Measurements from ENCODE around the gene DOCK10.

Gene DOCK10

DNA sequence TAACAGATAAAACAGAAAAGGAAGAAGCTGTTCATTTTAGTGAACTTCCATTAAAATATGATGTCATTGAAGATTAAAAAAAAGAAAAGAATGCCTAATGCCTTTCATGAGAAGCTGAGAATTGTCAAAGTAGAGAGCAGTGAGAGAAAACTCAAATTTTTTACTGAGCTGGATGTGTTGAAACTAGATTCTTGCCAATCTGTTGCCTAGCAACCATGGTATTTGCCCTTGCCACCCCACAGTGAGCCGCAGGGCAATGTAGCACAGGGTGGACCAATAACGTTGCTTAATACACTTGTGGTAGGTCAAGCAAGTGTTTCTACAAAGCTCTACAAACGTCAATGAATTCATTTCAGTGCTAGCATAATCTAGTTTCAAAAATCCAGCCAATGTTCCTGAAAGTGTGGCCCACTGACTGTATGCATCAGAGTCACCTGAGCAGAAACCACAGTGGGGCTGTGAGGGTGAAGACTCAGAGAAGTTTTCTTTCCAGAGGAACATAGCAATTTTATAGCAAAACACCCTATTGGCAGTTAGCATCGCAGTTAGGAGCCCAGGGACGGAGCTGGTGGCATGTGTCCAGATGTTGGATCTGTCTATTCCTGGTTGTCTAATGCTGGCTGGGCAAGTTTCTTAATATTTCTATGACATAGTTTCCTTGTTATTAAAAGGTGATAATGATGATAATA, 132.2 kb downstream of the DOCK10 start:
- DNase-seq = peak; percentile 64

GRCh38 chr2:224908818-224909217, 133.4 kb downstream of the DOCK10 start:
- no peak for DNase-seq

- DNase-seq = no peak
Measured at GRCh38 chr2:224904381-224904780, 137.9 kb downstream of the DOCK10 start.

GRCh38 chr2:224903621-224904020, 138.6 kb downstream of the DOCK10 start:
- no peak for DNase-seq

GRCh38 chr2:224901121-224901676, 141.1 kb downstream of the DOCK10 start:
- peak; percentile 72 for DNase-seq

- no peak for DNase-seq
Measured at GRCh38 chr2:224895377-224895776, 146.9 kb downstream of the DOCK10 start.

DNA sequence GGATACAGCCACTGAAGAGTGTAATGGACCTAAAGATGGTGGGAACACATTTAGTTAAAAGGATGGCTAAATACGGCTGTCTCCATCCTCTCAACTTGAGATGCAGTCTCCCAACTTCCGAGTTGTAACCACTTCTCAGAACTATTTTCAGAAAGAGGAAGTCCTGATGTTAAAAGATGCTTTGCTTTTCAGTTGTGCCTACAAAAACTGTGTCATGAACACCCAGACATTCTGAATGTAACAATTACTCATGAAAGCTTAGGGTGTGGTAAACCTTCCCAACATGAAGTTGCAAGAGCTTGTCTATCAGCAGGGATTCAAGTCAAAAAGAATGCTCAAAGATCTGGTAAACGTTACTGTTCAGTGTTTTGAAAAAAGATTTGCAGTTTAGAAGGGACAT, 147.9 kb downstream of the DOCK10 start:
- DNase-seq = no peak

- no peak for DNase-seq
Measured at GRCh38 chr2:224893848-224894247, 148.4 kb downstream of the DOCK10 start.

DNA sequence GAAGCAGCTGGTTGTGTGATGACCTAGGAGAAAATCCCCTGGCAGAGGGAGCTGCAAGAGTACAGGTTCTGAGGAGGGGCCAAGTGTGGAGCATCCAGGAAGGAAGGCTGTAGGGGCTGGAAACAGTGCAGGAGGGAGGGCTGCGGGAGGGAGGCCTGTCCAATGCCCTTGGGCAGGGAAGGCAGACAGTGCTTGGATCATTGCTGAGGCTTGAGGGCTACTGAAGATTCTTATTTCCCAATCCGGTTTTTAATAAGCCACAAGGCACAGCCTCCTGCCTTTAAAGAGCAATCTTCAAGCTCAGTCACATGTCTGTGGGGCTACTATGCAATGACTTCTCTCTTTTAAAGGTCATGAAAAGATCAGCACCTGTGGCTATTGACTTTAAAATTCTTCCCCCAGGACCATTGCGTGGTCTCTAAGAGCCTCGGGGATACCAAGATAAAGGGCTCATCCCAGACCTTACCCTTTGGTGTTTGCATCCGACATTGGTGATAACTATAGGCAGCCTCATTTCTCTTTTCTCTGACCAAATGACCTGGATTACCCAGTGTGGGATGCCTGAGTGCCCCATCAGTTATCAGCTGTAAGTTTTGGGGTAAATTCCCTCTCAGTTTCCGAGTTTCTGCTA, 149.6 kb downstream of the DOCK10 start:
- DNase-seq = no peak

GRCh38 chr2:224890372-224890771, 151.9 kb downstream of the DOCK10 start:
- DNase-seq = no peak

DNA sequence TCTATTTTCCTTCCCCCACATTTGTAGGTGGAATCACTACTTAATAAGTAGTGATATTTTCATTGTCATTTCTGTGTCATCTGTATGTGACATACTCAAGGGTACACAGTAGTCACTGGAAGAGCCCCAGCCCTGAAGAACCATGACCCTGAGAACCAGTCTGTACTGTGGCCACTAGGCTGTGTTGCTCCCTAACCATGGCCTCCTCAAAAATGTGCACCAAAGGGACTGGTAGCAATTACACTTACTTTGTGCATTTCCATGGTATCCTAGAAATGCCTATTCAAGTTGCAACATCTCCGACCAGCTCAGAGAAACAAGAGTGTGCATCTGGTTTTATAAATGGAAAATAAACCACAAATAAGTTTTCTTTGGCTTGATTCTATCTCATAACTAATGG, 155.1 kb downstream of the DOCK10 start:
- DNase-seq = no peak

GRCh38 chr2:224885836-224886547, 156.3 kb downstream of the DOCK10 start:
- DNase-seq = no peak

GRCh38 chr2:224885291-224885690, 157.0 kb downstream of the DOCK10 start:
- no peak for DNase-seq

DNA sequence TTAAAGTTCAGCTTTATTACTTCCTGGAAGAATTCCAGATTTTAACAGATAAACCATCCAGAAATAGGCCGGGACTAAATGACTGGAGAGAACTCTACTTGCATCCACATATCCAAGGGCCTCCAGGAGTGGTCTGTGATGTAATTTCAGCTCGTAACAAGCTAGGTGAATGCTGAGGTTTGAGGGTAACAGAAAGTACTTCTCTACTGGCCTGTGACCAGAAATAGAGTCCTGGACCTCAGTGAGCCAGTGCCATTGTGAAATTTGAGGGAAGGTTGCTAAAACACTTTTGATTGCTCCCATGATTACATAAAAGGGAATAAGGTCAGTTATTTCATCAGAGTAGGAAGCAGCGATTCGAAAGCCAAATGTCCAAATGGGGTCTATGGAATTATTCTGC, 158.1 kb downstream of the DOCK10 start:
- no peak for DNase-seq

- DNase-seq = no peak
Measured at GRCh38 chr2:224883700-224884099, 158.6 kb downstream of the DOCK10 start.

- no peak for DNase-seq
Measured at GRCh38 chr2:224883172-224883516, 159.1 kb downstream of the DOCK10 start.

- no peak for DNase-seq
Measured at GRCh38 chr2:224882291-224883171, 159.7 kb downstream of the DOCK10 start.

GRCh38 chr2:224881846-224882245, 160.4 kb downstream of the DOCK10 start:
- DNase-seq = no peak

DNA sequence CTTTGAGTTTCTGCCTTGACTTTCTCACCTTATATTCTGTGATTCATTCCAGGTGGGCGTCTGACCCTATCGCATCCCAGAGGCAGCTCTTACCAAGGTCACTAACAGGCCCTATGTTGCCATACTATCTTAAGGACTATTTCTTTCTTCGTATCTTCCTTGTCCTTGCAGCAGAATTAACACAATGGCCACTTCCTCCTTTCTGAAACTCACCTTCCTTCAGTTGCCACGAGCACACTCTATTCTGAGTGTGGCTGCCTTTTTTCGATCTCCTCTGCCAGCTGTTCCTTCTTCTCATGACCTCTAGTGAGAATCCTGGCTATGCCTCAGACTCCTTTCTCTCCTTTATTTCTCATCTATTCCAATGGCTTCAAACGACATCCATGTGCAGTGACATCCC, 165.7 kb downstream of the DOCK10 start:
- DNase-seq = no peak

DNA sequence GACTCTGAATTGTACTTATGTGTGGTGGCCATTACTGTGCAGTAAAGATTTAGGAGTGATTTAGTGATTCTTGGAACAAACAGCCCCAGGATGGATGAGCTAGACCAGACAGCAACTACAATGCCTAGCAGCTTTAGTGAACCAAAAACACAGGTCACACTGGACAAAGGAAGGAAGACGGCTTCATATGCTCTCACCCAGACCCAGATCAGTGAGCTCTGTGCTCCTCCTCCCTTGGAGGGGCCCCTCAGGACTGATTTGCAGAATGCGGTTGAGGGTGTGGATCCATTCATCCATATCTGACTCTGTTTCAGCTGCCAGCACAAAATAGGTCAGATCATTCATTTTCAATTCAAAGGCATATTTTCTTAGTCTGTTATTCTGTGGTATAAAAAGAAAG, 166.4 kb downstream of the DOCK10 start:
- DNase-seq = no peak

- no peak for DNase-seq
Measured at GRCh38 chr2:224875153-224875552, 167.1 kb downstream of the DOCK10 start.

- no peak for DNase-seq
Measured at GRCh38 chr2:224871813-224872212, 170.5 kb downstream of the DOCK10 start.

DNA sequence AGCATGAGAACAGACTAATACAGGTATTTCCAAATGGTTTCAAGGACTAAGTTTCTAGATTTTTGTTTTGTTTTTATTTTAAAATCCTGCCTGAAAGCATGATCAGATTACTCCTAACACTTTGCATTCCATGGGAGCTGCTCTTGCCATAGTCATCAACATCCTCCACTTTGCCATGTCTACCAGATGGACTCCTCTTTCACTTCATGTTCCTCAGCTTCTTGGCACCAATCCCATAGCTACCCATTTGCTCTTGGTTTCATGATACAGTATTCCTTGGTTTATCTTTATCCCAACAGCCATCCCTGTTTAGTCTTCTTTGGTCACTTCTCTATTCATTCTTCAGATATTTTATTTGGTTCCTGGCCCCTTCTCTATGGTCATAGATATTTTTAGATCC, 171.9 kb downstream of the DOCK10 start:
- no peak for DNase-seq
